HG02973 (cell line): ENCODE measurements around the gene TMEM25.
"Not testable (repeated sequence)": the region's sequence is repeated elsewhere in the genome, so short reads cannot be mapped to it uniquely, and the experiment has no call there.

Source experiments
- ATAC-seq: cut with Tn5 transposase; IDR thresholded peaks from one replicate; pipeline ENCODE4 v1.9.1; 2021; ENCODE audit warnings: moderate library complexity; ENCODE audit not compliant: unreplicated experiment

The TMEM25 gene

DNA sequence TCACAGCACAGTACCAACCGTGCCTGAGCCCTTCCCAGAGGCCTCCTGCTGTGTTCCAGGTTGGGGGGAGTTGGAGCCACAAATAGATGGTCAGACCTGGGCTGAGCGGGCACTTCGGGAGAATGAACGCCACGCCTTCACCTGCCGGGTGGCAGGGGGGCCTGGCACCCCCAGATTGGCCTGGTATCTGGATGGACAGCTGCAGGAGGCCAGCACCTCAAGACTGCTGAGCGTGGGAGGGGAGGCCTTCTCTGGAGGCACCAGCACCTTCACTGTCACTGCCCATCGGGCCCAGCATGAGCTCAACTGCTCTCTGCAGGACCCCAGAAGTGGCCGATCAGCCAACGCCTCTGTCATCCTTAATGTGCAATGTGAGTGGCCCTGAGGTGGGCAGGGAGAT lies 1.1 kb downstream of the TMEM25 start:
- no peak for ATAC-seq

DNA sequence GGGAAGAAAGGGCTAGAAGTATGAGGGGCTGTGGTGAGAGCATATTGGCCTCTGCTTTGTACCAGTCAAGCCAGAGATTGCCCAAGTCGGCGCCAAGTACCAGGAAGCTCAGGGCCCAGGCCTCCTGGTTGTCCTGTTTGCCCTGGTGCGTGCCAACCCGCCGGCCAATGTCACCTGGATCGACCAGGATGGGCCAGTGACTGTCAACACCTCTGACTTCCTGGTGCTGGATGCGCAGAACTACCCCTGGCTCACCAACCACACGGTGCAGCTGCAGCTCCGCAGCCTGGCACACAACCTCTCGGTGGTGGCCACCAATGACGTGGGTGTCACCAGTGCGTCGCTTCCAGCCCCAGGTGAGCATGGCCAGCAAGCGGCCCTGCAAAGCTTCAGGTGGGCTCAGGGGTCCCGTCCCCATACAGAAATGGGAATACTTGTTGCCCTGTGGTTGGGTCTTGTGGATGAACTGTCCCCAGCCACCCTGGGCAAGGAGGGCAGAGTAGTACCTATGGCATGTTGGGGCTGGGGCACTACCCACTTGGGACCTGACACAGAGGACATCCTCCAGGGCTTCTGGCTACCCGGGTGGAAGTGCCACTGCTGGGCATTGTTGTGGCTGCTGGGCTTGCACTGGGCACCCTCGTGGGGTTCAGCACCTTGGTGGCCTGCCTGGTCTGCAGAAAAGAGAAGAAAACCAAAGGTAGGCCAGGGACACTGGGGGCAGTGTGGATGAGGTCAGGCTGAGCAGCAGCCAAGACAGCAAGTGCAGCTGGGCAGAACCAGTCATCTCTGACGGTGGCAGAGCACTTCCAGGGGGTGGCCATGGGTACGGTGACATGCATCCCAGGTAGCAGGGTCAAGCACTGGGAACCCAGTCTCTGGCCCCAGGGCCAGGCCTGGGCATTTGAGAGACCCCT lies 2.1 kb downstream of the TMEM25 start:
- no peak for ATAC-seq

DNA sequence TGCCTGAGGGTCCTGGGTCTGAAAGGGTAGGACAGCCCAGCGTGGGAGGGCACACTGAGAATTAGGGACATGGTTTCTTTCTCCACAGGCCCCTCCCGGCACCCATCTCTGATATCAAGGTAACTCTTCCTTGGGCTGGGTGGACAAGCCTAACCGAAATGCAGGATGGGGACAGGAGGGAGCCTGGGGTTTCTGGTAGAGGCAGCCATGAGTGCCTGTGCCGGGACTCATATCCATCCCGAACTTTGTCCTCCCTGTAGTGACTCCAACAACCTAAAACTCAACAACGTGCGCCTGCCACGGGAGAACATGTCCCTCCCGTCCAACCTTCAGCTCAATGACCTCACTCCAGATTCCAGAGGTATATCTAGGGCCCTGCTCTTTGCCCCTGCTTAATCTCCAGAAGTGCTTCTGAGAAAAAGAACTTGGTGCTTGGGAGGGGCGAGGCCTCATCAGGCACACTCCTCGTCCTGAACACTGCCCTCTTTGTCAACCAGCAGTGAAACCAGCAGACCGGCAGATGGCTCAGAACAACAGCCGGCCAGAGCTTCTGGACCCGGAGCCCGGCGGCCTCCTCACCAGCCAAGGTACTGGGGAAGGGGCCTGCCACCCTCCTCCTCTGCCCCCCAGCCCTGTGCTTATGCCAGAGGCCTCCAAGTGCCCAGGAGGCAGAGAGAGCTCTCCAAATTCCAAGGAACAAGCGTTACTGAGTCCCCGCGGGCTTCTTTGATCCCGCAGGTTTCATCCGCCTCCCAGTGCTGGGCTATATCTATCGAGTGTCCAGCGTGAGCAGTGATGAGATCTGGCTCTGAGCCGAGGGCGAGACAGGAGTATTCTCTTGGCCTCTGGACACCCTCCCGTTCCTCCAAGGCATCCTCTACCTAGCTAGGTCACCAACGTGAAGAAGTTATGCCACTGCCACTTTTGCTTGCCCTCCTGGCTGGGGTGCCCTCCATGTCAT lies 3.1 kb downstream of the TMEM25 start:
- no peak for ATAC-seq

DNA sequence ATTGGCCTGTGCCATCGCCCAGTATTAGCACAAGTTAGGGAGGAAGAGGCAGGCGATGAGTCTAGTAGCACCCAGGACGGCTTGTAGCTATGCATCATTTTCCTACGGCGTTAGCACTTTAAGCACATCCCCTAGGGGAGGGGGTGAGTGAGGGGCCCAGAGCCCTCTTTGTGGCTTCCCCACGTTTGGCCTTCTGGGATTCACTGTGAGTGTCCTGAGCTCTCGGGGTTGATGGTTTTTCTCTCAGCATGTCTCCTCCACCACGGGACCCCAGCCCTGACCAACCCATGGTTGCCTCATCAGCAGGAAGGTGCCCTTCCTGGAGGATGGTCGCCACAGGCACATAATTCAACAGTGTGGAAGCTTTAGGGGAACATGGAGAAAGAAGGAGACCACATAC lies 4.3 kb downstream of the TMEM25 start:
- no peak for ATAC-seq

DNA sequence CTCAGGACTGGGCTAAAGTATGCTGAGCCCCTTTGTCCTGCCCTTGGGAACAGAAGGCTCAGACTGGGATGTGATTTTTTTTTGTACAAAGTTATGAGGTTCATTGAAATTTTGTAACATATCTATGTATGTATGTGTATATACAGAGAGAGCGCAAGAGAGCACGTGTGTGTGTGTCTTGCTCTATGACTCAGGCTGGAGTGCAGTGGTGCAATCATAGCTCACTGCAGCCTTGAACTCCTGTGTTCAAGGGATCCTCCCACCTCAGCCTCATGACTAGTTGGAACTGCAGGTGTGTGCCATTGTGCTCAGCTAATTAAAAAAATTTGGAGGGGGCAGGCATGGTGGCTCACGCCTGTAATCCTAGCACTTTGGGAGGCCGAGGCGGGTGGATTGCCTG lies 5.7 kb downstream of the TMEM25 start:
- no peak for ATAC-seq

DNA sequence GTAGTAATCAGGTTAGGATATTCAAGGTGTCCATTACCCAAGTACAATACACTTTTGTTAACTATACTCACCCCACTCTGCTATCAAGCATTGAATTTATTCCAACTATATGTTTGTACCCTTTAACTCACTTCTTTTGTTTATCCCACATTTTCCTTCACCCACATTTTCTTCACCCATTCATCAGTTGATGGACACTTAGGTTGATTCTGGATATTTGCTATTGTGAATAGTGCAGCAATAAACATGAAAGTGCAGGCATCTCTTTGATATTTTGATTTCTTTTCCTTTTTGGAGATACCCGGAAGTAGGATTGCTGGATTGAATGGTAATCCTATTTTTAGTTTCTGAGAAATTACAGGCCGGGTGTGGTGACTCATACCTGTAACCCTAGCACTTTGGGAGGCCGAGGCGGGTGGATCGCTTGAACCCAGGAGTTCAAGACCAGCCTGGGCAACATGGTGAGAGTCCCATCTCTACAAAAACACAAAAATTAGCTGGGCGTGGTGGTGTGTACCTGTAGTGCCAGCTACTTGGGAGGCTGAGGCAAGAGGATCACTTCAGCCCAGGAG lies 6.5 kb downstream of the TMEM25 start:
- no peak for ATAC-seq

DNA sequence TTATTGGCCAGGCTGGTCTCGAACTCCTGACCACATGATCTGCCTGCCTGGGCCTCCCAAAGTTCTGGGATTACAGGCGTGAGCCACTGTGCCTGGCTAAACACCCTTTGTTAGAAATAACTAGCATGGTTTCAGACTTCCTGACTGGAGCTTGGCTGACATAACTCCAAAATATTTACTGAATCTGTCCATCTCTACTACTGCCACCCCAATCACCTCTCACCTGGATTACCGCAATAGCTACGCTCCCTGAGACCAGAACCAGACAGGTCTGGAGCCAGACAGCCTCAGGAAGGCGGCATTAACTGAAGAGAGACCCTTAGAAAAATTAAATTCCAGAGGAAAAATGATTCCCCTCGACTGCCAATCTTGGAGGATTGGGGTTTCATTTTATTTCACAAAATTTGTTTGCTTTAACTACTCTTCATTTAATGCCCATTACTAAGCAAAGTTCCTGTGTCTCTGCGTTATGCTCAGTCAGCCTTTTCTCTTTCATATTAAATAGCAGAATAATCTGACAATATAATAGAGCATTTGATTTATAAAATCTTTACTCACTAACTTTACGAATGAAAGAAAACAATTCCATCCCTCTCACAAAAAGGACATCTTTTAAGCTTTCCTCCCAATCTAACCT lies 13.1 kb downstream of the TMEM25 start:
- no peak for ATAC-seq

DNA sequence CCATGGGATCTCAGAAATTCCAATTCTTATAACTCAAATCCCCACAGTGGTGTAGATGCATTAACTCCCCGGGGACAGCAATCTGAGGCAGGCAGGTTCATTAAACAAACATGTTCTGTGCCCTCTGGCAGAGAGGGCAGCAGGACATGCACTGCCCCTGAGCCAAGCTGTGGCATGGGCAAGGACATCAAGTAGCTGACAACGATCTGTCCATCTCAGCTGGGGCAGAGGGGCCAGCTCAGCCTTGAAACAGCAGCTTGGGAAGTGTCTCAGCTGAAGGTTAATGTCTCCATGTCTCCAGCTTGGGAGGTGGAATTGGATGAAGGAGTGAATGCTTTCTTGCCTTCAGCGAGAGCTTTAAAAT lies 13.6 kb downstream of the TMEM25 start:
- ATAC-seq: no peak

DNA sequence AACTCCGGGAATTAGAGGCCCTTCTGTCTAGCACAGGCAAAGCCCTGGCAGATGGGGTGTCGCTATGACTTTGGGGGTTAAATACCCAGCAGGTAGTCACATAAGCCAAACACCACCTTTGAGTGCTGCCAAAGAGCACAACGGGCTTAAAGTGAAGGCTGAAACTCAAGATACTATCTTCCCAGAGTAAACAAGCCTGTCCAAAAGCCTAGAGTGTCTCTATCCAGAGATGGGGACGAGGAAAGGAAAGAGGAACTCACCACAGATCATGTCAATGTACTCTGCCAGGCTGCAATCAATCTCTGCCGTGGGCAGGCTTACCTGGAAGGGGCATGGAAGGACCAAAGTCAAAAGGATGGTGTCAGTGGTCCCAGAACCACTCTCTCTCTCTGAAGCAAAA lies 14.5 kb downstream of the TMEM25 start:
- no peak for ATAC-seq

DNA sequence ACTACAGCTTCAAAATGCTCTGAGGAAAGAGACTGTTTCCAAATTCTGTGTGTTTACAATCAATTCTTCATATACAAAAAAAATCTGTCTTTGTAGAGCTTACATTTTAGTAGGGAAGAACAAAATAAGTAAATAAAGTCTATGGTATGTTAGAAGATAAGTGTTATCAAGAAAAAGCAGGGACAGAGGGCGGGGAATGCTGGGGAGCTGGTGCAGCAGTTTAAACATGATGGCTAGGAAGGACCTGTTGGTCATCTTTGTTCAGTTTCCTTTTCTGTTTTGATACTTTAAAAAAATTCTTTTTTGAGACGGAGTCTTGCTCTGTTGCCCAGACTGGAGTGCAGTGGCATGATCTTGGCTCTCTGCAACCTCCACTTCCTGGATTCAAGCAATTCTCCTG lies 16.1 kb downstream of the TMEM25 start:
- no peak for ATAC-seq

DNA sequence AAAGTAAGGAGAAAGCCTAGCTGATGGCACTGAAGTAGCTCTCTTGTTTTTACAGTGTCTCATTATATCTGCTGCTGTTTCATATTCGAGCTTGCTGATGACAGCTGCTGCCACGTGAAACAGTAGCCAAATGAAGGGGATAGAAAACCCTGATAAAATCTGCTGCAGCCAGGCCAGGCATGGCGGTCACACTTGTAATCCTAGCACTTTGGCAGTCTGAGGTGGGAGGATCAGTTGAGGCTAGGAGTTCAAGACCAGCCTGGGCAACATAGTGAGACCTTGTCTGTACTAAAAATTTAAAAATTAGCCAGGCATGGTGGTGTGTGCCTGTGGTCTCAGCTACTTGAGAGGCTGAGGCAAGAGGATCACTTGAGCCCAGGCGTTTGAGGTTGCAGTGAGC lies 21.3 kb downstream of the TMEM25 start:
- no peak for ATAC-seq

DNA sequence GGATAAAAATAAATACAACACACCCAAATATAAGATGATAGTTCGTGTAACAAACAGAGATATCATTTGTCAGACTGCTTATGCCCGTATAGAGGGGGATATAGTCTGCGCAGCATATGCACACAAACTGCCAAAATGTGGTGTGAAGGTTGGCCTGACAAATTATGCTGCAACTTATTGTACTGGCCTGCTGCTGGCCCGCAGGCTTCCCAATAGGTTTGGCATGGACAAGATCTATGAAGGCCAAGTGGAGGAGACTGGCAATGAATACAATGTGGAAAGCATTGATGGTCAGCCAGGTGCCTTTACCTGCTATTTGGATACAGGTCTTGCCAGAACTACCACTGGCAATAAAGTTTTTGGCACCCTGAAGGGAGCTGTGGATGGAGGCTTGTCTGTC lies 29.8 kb downstream of the TMEM25 start:
- no peak for ATAC-seq

DNA sequence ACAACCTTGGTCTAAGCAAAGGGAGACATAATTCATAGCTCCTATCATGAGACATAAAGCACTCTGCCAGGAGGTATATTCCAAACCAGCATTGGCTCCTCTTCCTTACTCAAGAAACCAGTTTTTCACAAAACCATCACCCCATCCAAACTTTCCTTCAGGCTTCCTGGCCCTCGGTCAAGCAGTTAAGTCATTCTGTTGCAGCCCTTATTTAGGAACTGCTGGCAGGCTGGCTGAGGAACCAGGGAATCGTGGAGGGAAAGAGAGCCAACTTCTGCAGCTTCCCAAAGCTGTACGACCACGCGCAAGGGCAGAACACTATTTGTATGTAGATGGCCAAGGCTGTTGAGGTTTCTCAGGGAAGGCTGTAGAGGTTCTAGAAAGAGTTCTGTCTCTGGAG lies 34.1 kb downstream of the TMEM25 start:
- ATAC-seq: no peak

DNA sequence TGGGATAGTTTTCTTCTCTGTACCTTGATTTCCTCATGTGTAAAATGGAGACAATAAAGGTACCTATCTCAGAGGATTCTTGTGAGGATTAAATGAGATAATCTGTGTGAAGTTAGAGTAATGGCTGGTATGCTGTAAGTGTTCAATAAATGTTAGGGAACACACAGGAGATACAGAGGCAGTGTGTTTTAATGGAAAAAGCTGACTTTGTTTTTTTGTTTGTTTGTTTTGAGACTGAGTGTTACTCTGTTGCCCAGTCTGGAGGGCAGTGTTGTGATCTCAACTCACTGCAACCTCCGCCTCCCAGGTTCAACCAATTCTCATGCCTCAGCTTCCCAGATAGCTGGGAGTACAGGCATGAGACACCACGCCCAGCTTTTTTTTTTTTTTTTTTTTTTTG lies 38.7 kb downstream of the TMEM25 start:
- no peak for ATAC-seq

DNA sequence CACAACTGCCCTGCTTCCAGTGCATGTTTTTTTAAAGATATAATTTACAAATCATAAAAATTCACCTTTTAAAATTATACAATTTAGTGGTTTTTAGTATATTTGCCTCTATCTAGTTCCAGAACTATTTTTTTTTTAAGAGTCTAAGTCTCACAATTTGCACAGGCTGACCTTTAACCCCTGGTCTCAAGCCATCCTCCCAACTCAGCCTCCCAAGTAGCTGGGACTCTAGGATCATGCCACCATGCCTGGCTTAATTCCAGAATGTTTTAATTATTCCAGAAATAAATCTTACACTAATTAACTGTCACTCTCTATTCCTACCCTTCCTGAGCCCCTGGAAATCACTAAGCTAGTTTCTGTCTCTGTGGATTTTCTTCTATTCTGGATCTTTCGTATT lies 39.8 kb downstream of the TMEM25 start:
- no peak for ATAC-seq

DNA sequence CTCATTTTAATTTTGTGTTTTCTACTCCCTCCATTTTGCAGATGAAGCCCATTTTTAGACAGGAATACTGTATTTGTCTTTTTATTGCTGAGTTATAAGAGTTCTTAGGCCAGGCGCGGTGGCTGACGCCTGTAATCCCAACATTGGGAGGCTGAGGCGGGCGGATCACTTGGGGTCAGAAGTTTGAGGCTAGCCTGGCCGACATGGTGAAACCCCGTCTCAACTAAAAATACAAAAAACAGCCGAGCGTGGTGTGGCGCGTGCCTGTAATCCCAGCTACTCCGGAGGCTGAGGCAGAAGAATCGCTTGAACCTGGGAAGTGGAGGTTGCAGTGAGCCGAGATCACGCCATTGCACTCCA lies 40.7 kb downstream of the TMEM25 start:
- not testable (repeated sequence) for ATAC-seq

DNA sequence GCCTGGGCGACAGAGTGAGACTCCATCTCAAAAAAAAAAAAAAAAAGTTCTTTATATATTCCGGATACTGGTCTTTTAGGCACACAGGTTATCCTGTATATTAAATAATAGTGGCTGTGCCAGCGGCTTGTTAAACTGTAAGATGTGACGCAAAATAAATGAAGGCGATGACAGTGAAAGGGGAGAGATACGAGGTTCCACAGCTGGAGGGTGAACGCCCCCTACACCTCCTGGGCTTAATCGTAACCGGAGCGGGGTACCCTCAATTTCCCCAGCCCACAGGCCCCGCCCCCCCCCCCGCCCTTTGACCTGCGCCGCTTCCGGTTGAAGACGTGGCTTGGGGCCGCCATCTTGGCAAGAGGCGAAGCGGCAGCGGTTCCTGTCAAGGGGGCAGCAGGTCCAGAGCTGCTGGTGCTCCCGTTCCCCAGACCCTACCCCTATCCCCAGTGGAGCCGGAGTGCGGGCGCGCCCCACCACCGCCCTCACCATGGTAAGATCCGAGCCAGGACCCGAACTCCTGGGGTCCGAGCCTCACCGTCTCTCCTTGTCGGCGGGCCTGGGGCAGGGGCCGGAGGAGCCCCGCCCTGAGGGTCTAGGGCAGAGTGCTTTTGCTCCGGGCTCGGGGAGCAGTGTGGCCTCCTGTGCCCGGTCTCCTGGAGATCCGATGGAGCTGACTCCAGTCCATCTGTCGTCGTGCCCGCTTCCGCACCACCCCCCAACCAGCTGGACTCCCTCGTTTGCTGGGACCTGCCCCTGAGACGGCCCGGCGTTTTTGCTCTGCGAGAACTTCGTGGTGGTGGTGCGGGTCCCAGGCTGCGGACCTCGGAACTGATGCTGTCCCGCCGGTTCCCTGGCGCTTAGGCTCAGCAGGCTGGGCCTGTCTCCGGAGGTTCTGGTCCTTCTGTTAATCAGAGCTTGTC lies 41.3 kb downstream of the TMEM25 start, which contains the start of gene ARCN1:
Gene ARCN1 (plus strand): TSS at position 349 of the 920 bp plus-strand sequence. CDS start 139 bp downstream, at position 488.
- peak; percentile 63 for ATAC-seq

DNA sequence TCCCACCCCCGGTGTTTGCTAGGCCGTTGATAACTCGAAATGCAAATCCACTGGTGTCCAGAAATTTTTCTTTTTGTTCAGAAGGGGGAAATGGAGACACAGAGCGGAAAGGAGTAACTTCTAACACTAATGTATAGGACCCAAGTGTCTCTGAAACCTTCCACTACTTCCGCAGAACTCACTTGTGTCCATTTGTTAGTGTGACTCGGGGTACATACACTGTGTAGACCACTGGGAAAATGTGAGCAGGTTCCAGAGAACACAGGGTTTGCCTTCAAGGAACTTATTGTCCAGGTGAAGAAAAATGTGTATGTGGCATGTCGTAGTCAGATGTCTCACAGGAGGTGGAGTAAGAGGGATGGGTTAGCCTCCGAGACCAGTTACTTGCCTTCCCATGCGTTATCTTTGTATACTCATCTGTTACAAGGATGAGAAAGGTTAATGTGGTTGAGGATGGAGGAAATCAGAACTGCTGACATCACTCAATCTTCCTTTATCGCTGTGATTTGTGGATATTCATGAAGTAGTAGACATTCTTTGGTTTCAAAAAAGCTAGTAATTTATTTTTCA lies 42.1 kb downstream of the TMEM25 start:
- ATAC-seq: peak; percentile 28

DNA sequence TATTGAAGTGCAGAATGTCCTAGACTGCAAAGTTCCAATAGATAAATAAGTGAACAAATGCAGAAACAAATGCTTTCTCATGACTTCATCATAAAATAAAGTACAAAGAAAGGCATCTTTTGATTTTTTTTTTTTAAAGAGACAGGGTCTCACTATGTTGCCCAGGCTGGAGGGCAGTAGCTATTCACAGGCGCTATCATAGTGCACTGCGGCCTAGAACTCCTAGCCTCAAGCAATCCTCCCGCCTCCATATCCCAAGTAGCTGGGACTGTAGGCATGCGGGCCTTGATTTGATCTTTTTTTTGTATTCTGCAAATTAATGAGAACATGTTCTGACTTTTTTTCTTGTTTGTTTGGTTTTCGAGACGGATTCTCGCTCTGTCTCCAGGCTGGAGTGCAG lies 43.6 kb downstream of the TMEM25 start:
- ATAC-seq: no peak

DNA sequence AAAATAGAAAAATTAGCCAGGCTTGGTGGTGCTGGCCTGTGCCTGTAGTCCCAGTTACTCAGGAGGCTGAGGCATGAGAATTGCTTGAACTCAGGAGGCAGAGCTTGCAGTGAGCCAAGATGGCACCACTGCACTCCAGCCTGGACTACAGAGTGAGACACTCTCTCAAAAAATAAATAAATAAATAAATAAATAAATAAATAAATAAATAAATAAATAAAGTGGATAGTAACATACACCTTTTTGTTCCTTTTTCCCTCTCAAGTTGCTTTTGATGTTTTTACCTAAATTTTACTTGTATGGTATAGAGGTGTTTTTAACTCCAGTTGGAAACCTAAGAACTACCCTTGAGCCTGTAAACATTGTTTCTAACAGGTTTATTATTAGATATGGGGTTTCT lies 47.0 kb downstream of the TMEM25 start:
- ATAC-seq: not testable (repeated sequence)
